ENCODE measurements around the gene ABCC5. TPM values are rescaled to one million over a fixed set of nuclear protein-coding genes. Genes with fewer than 3 reads are reported as not detected.

ABCC5 gene
- polyA plus RNA-seq, 1 donor = 28.1 TPM

DNA sequence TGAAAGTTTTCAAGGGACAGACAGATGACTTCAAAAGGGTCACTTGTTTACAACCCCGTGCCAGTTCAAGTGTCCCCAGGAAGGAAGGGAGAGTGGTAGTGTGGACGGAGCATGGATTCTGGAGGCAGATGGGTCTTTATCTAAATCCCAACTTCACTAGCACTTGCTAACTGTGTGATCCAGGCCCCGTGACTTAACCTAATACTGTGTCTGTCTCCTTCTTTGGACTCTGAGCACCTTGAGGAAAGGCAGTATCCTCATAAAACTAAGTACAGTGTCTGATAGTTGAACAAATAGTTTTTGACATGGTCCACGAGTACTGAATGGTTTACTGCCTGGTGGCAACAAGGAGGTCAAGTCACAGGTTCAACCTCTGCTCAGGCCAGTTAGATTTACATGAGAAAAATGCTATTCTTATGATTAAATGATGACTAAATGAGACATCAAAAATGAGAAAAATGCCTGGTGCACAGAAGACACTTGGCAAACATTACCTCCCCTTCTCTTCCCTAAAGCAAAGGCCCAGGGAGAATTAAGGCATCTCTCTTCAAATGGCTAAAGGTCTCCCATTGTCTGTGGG, 48.9 kb downstream of the ABCC5 start:
- no peak for DNase-seq

DNA sequence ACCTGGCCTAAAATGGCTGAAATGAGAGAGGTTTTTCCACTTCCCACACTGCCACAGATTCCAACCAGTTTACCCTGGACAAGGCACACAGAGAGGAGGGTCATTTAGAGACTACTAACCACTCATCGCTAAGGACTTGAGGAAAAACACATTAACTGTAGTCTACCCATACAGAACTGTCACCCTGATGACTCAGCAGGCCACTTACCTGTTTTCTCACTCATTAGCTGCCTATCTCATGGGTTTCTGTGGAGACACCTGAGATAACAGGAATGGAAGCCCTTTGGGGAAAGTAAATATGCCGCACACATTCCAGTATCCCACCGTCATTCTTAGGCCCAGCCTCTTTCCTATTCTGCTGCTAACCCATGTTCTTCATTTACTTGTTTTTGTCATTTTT, 50.0 kb downstream of the ABCC5 start:
- no peak for DNase-seq

DNA sequence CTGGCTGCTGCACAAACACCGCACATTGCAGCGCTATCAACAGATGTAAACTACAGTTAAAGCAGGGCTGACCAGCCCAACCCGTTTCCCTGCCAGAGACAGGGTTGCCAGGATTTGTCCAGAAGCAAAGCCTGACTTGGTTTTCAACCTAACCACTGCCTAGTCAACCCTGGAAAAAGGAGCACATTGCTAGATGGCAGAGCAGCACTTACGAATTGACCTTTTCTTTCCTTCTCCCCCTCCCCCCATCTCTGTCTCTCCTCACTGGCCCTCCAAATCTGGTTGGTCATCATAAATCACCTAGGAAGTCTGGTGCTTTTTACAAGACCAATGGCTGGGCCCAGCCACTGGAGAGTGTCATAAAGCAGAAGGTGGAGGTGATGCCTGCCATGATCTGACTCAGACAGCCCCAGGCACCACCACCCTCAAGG, 51.3 kb downstream of the ABCC5 start:
- no peak for DNase-seq

DNA sequence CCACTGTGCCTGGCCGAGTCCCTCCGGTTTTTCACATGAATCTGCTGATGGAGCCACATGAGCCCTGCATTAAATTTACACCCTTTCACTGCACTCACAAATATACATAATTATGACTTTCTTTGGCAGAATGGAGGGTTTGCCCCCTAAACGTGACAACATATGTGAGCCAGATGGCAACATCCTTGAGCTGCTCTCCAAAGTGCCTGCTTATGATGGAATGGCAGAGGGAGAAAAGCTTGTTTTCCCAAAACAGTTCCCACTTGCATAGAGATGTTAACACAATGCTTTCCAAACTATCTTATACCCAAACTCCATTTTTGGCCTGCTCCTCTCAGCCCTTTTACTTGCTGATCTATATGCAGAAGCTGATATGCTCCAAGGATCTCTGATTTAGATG, 54.9 kb downstream of the ABCC5 start:
- DNase-seq = no peak

DNA sequence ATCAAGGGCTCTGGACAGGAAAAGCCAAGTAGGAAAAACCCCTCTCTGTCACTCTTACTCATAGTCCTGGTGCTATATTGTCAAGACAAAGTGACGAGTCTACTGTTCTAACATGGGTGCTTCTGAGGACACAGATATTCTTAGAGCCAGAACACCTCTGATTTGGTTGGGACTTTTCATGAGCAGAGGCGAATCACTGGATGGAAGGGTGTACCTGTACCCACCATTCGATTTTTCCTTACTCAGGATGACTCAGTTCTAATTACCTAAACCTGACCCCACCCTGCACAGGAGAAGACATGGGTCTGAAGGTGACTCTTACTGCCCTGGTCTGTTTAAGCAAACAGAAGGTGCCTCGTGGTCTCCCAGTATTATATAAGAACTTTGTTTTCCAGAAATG, 58.5 kb downstream of the ABCC5 start:
- DNase-seq = no peak

DNA sequence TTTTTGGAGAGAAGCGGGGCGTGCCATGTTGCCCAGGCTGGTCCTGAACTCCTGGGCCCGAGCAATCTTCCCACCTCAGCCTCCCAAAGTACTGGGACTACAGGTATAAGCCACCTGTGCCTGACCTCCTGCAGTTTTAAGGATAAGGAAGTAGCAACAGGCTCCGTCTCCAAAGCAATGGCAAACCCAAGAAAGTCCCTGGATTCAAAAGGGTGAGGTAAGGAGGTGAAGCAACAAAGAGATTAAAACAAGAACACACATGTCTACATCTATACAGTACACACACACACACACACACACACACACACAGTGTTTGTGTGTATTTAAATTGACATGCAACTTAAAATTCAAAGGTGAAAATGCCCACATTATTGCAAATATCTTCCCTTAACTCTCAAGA, 58.9 kb downstream of the ABCC5 start:
- no peak for DNase-seq

DNA sequence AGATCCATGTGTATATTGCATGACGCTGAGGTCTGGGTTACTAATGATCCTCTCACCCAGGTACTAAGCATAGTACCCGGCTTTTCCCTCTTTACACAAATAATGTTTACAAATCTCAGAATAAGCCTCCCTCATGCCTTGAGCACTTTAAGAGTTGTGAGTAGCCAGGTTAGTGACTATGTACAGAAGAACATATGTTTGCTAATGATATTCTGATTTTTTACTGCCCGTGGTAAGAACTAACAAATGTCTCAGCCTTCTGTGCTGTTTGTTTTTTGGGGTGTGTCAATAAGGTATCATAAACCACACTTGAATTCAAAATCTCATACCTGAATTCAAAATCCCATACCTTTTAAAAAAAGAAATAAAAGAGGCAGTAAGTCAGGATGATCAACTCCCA, 59.5 kb downstream of the ABCC5 start:
- no peak for DNase-seq

DNA sequence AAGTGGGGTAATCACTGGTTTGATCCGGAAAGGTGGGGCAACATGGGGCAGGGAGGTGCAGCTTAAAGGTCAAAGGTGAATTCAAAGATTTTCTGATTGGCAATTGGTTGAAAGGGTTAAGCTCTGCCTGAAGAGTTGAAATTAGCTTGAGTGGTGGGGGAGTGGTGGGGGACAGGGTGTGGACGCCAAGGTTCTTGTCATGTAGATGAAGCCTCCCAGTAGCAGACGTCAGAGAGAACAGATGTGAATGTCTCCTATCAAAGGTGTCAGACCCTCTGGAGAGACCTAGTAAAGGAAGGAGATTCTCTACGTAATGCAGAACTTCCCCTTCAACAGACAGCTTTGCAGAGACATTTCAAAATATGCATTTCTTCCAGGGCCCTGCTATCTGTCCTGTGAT, 62.8 kb downstream of the ABCC5 start:
- no peak for DNase-seq

DNA sequence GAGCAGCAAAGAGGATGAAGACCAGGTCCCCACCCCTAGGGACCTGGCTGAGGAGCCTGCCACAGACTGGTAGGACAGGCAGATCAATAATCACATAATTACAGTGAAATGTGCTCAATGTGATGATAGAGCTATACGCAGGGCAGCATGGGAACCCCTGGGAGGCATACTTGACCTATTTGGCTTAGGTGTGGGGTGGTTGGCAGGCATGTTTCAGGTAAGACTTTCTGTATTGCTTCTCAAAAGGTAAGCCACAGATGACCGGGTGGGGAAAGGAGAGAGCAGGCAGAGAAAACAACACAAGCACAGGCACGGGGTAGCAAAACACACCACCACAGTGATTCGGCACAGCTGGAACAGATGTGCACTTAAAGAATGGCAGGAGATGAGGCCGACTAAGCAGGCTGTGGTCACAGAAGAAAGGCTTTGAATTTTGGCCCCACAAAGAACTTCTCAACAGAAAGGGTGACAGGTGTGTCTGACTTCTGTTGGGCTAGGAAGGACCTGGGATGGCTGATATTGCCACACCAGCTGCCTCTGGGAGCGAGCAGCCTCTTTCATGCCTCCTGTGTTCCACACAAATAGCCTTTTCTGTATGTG, 64.1 kb downstream of the ABCC5 start:
- DNase-seq = no peak

DNA sequence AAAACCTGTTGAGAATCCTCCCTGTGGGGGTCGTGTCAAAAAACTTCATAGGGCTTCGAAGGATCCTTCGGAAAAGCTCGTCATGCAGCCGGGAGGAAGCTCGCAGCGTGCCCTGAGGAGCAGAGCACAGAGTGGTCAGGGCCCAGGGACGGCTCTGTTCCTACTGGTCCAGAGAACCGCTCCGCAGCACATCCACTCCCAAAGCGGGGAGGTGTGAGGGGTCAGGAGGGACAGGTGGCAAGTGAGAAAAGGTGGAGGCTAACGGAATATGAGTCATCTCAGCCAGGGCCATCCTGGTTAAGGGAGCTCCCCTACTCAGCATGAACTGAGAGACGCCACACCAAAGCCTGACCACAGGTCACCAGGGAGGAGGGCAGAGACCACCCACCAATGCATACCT, 66.2 kb downstream of the ABCC5 start:
- no peak for DNase-seq

DNA sequence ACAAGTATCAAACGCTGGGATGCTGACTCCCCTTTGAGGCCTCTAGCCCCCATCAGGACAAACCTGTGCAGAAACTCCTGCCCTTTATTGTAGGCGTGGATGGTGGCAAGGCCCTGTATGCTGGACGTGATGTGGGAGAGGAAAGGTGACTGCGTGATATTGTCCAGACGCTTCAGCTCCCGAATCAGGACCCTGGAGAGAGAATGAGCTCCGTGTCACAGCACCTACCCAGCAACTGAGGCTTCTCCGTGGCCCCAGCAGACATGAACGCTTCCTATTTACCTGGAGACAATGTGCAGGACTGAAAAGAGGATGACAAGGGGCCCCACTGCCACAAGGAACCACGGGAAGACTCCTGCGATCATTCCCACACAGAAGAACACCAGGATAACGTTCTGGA, 68.0 kb downstream of the ABCC5 start:
- DNase-seq = no peak

DNA sequence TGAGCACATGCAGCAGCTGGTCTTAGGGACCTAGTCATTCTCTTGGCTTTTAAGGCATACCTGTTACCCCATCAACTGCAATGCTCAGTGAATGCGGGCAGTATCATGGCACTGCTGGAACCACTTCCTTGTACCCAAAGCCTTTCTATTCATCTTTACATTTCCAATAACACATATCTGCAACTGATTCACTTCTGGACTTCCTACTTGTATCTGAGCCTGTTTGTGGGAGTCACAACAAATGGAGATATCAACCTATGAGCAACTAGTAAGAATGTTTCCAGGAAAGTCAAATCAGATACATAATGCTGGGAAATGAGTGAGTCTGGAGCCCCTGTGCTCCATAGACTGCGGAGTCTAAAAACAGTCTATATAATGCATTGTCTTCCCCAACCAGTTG, 71.6 kb downstream of the ABCC5 start:
- DNase-seq = no peak

DNA sequence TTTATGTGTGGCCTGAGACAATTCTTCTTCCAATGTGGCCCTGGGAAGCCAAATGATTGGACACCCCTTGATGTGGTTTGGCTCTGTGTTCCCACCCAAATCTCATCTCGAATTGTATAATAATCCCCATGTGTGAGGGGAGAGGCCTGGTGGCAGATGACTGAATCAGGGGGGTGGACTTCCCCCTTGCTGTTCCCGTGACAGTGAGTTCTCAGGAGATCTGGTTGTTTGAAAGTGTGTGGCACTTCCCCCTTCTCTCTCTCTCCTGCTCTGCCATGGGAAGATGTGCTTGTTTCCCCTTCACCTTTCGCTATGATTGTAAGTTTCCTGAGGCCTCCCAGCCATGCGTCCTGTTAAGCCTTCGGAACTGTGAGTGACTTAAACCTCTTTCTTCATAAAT, 72.9 kb downstream of the ABCC5 start:
- no peak for DNase-seq

DNA sequence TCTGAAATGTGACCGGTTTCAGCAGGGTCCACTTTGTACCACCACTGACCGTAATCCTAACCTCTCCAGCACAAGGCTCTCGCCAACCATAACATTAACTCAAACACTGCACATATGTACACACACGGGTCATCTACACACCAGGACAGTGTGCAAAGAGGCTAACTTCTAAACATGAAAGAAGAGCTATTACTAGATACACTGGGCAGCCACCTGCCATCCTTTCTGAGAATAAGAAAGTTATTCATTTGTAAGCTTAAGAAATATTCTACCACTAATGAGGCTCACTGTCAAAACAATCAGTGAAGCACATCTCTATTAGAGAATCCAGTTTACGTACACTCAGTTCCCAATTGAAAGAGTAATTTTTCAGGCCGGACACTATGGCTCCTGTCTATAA, 73.9 kb downstream of the ABCC5 start:
- no peak for DNase-seq

DNA sequence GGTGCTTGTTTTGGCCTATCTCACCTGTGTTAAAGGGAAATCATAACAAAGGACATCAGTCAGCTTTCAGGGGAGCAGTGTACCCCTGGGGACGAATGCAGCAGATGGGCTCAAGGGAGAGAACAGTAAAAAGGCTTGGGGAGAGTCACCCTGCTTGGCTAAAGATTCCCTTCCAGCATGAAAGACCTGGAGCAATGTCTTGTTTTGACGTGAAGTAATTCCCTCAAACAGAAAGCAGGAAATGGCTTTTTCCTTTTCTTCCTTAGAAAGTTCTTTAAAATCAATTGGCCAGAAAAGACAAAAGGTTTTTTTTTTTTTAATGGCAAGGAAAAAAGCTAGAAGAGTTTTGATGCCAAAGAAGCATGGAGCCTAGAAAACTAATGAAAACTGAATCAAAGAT, 76.5 kb downstream of the ABCC5 start:
- no peak for DNase-seq

DNA sequence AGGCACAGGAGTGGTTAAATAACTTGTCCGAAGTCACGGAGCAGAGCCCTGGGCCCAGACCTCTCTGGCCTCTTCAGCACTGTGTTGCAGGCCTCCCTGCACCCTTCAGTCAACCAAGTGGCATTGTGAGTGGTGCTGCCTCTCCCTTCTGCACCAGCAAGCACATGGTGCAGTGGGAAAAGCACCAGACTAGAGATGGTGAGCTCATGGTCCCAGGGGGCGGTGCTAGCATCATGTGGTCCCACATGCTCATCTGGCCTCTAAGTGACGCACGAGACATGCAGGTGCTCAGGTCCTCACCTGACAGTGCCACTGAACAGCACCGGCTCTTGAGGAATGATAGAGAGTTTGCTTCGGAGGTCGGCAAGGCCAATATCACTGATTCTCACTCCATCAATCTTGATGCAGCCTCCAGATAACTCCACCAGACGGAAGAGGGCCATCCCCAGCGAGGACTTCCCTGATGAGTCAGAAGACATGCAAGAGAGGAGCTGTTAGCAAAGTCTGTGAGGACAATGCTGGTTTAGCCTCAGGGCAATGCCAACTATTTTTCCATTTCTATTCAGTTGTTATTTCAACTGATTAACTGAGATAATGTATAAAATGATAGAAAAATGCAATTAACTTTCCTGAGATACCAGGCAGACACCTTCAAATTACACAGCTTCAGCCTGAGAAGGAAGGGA, 79.9 kb downstream of the ABCC5 start:
- DNase-seq = no peak

DNA sequence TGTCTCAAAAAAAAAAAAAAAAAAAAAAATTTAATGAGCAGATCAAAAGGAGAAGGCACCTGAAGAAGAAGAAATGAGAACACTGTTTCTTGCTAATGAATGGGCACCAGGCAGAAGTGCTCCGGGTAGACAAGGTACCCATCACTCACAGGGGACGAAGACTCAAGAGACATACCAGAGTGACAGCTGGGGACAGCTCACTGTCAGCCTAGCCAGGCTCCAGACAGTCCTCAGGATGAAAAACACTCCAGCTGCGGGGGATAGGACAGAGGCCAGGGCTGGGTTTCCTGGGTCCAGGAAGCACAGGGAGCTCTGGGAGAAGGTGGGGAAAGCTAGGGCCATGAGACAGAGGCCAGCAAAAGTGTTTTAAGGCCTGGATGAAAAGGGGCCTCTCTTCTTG, 84.5 kb downstream of the ABCC5 start:
- DNase-seq = no peak

DNA sequence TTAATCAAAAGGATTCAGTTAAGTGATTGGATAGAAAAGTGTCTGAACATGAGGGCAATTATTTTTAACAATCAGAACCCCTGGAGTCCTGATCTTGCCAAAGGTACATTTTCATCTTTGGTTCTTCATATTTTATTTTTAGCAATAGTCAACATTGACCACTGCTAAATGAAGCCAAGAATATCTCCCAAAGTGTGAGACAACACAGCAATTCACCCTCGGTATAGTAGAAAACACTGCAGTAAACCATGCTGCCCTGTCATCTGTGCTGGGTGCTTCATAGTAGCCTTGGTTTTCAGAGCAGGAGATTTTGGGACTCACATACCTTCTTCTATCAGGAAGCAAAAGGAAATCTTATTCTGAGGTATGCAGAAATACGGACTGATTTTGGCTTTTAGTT, 85.8 kb downstream of the ABCC5 start:
- no peak for DNase-seq

DNA sequence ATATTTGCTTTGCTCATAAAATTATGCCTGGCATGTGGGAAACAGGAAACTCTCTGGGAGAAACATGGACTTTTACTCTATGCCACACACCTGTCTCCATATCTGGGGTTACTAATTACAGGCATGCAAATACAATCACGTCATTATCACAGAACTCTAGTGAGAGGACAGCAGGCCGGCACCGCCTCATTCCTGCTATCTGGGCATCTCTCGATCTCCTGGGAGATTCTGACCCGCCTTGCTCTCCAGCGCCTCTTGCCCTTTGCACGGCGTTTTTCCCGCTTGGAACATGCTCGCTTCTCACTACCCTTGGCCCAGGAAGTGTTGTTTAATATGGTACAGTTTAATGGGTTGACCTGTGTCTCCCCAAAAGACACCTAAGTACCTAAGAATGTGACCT, 87.6 kb downstream of the ABCC5 start:
- DNase-seq = no peak

DNA sequence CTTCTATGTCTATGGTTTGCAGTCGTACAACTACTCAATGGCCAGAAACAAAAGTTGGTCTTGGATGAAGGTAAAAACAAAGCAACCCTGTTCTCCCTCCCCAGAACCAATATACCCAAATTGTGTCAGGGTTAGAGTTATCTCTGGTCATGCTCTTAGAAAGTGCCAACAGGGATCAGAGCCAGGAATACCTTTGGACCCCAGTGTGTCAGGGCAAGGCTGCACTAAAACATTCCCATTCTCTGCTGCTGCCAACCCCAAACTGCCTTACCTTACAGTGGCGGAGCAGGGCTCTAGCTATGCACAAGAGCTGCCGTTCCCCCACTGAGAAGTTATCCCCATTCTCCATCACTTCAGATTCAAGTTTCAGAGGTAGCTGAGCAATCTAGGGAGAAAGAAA, 90.6 kb downstream of the ABCC5 start:
- no peak for DNase-seq

DNA sequence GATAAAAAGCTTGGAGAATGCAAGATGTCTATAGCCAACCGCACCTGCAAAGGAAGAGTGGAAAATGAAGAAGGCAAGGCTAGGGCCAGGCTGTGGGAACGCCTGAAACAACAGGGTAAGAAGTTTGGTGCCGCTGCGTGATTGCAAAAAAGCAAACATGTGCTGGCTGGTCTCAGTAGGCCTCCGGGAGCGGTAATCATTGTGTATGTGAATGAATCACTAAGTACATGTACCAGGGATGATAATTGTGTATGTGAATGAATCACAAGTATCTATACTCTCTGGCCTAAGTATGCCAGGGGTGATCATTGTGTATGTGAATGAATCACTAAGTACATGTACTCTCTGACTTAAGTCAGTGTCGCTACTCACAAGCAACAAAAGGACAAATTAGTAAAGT, 92.7 kb downstream of the ABCC5 start:
- no peak for DNase-seq

DNA sequence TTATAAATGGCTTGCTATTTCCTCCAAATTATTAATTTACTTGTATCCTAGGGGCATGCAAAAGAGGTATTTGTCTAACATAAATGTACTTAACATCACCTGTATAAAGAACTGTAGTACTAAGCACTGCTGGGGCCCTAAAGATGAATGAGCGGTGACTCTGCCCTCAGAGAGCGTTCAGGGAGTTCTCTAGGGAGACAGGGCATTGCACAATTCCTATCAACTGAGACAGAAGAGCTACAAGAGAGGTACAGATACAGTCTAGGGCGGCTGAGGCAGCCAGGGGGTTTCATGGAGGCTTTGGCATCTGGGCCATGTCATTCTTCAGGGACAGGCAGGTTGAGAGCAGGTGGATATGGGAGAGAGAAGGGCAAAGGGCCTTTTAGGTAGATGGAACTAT, 93.1 kb downstream of the ABCC5 start:
- no peak for DNase-seq

DNA sequence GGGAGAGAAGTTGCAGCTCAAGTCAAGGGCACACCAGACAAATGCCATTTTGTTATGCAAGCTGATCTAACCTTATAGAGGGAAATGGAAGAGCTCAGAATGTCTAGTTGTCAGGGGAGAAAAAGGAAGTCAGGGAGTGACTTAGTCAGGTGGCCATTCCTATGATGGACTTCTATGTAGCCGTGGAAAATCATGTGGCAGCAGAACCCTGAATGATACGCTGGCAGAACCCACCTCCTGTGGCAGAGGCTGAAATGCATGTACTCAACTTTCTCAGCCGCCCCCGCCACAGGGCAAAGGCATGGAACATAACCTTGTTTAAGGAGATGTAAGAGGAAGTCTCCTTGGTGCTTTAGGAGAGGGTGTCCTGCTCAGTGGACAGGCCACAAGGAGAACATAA, 95.3 kb downstream of the ABCC5 start:
- no peak for DNase-seq

DNA sequence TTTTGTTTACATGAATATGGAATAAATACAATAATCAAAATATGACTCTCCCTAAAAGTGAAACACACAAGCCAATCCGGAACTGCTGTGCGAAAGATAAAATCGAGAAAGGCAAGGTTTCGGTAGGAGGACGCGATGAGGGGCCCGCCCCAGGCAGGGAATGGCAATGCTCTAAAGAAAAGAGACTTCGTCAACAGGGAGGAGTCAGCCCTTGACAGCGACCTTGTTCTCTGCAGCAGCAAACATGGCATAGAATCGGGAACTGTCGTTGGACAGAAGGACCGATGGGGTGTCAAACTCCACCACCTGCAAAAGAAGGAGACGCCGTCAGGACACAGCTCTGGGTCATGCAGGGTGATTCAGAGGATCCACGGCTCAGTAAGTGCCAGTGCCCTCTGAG, 96.6 kb downstream of the ABCC5 start:
- no peak for DNase-seq

DNA sequence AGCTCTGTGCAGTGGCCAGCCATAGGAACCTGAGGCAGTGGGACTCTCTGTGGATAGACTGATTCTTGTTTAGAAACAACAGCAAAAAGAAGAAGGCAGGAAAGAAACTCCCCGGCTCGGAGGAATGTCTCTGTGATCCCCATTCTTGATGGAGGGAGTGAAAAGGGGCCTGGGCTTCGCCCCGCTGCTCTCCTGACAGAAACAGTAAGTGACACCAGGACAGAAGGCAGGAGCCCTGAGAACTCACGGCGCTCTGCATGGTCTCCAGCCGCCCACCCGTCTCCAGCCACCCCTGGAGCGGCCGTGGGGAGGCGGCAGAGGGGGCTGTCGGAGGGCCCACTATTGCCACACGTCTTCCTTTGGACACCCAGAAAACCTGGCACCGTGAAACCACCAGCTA, 97.3 kb downstream of the ABCC5 start:
- DNase-seq = no peak
